ENCODE results near the gene FNDC3B.

GRCh38 chr3:172038798-172039435 lies 461 bp upstream of the FNDC3B start:
- TF ChIP-seq CTCF (IDR thresholded peaks at IDR 0.05; ENCODE audit: low read length) (no peak), EZH2phosphoT487 (IDR thresholded peaks at IDR 0.05; ENCODE audit: low read length) (no peak)
